ENCODE data around the gene ZDHHC12.
A peak's percentile ranks its signal among the peaks of the same experiment; 100 is the strongest.
"Not testable (repeated sequence)": the region's sequence is repeated elsewhere in the genome, so short reads cannot be mapped to it uniquely, and the experiment has no call there.

Gene ZDHHC12

GRCh38 chr9:128707446-128707845 is 16.5 kb downstream of the ZDHHC12 start:
- DNase-seq (ENCODE audit: low spot score): no peak

- no peak for DNase-seq (ENCODE audit: low spot score)
Observed at GRCh38 chr9:128706671-128707381, 17.1 kb downstream of the ZDHHC12 start.

GRCh38 chr9:128706045-128706444 is 17.9 kb downstream of the ZDHHC12 start:
- DNase-seq (ENCODE audit: low spot score): no peak

GRCh38 chr9:128705051-128705965 is 18.6 kb downstream of the ZDHHC12 start:
- no peak for DNase-seq (ENCODE audit: low spot score)

GRCh38 chr9:128704356-128704670 is 19.6 kb downstream of the ZDHHC12 start:
- DNase-seq (ENCODE audit: low spot score): no peak

GRCh38 chr9:128703616-128704355 is 20.1 kb downstream of the ZDHHC12 start:
- no peak for DNase-seq (ENCODE audit: low spot score)

- DNase-seq (ENCODE audit: low spot score): no peak
Observed at GRCh38 chr9:128702949-128703615, 20.8 kb downstream of the ZDHHC12 start.

- peak; percentile 56 for DNase-seq (ENCODE audit: low spot score)
Observed at GRCh38 chr9:128702445-128702948, 21.4 kb downstream of the ZDHHC12 start, which contains the start of gene PKN3. TSS of gene PKN3 (plus strand) at chr9:128702503. CDS start at chr9:128702916, 413 bp downstream.

- DNase-seq (ENCODE audit: low spot score): no peak
Observed at GRCh38 chr9:128701227-128701854, 22.6 kb downstream of the ZDHHC12 start.

GRCh38 chr9:128699096-128699795 is 24.7 kb downstream of the ZDHHC12 start:
- not testable (repeated sequence) for DNase-seq (ENCODE audit: low spot score)

- DNase-seq (ENCODE audit: low spot score): no peak
Observed at GRCh38 chr9:128696923-128697707, 26.8 kb downstream of the ZDHHC12 start.

GRCh38 chr9:128694344-128694743 is 29.6 kb downstream of the ZDHHC12 start:
- no peak for DNase-seq (ENCODE audit: low spot score)

- not testable (repeated sequence) for DNase-seq (ENCODE audit: low spot score)
Observed at GRCh38 chr9:128693738-128694137, 30.2 kb downstream of the ZDHHC12 start.

- no peak for DNase-seq (ENCODE audit: low spot score)
Observed at GRCh38 chr9:128690684-128691034, 33.3 kb downstream of the ZDHHC12 start.

GRCh38 chr9:128689820-128690683 is 33.9 kb downstream of the ZDHHC12 start:
- DNase-seq (ENCODE audit: low spot score): peak; percentile 40

- no peak for DNase-seq (ENCODE audit: low spot score)
Observed at GRCh38 chr9:128689293-128689774, 34.6 kb downstream of the ZDHHC12 start.

GRCh38 chr9:128688501-128689292 is 35.2 kb downstream of the ZDHHC12 start, which contains the start of gene SET:
TSS of gene SET (plus strand) at chr9:128689222. CDS start at chr9:128689583, 361 bp downstream.
- DNase-seq (ENCODE audit: low spot score): peak; percentile 87

GRCh38 chr9:128687453-128687852 is 36.5 kb downstream of the ZDHHC12 start:
- no peak for DNase-seq (ENCODE audit: low spot score)
